Natural killer cell (primary cell): ENCODE data around the gene ANKRD62. TPM values are rescaled to one million over a fixed set of nuclear protein-coding genes. Genes with fewer than 3 reads are reported as not detected.
A peak's percentile ranks its signal among the peaks of the same experiment; 100 is the strongest.

Experiments
- ATAC-seq, 3 donors: fragments of 150-1000 bp in 2 of 3; fragments of 200-7000 bp in 1 of 3; cut with Tn5 transposase; 1 replicate in 1 of 3; 2 replicates in 2 of 3; pipeline ENCODE4 v1.10.0; 2021; ENCODE audit warnings: mild to moderate bottlenecking in 2 of 3, moderate library complexity in 2 of 3
- DNase-seq, 2 donors: peaks; one replicate each; pipeline versions ENCODE4 v3.0.0 to v3.0.0-alpha.2; 2013 to 2021; ENCODE audit warnings: mixed read lengths in 1 of 2
- H3K27ac ChIP-seq: one replicate; pipeline ENCODE4 v1.5.1; 2013; ENCODE audit warnings: mild to moderate bottlenecking, low read length
- H3K27me3 ChIP-seq: one replicate; pipeline ENCODE4 v1.6.1; 2013; ENCODE audit warnings: low read length; ENCODE audit not compliant: control insufficient read depth, insufficient read depth
- H3K36me3 ChIP-seq: one replicate; pipeline ENCODE4 v1.6.1; 2013; ENCODE audit warnings: low read length; ENCODE audit not compliant: control insufficient read depth, insufficient read depth
- H3K4me1 ChIP-seq: one replicate; pipeline ENCODE4 v1.6.1; 2013; ENCODE audit warnings: low read length; ENCODE audit not compliant: control insufficient read depth, insufficient read depth
- H3K4me3 ChIP-seq: one replicate; pipeline ENCODE4 v1.5.1; 2013; ENCODE audit warnings: low read length
- H3K9me3 ChIP-seq: one replicate; pipeline ENCODE4 v1.6.1; 2013; ENCODE audit warnings: low read length; ENCODE audit not compliant: control insufficient read depth, insufficient read depth
- H3K27ac Mint-ChIP-seq, 2 donors: one replicate each; pipeline ENCODE4 v1.8.0; 2022; ENCODE audit warnings: mild to moderate bottlenecking in 2 of 2, mixed read lengths in 2 of 2, moderate library complexity in 1 of 2
- H3K27me3 Mint-ChIP-seq, 2 donors: one replicate each; pipeline ENCODE4 v1.8.0; 2022; ENCODE audit warnings: low read depth in 2 of 2, mixed read lengths in 2 of 2
- H3K36me3 Mint-ChIP-seq: one replicate; pipeline ENCODE4 v1.8.0; 2022; ENCODE audit warnings: mixed read lengths
- H3K4me1 Mint-ChIP-seq, 2 donors: one replicate each; pipeline ENCODE4 v1.8.0; 2022; ENCODE audit warnings: mixed read lengths in 2 of 2
- H3K4me3 Mint-ChIP-seq: one replicate; pipeline ENCODE4 v1.8.0; 2022; ENCODE audit warnings: mild to moderate bottlenecking, moderate library complexity, mixed read lengths
- H3K9me3 Mint-ChIP-seq, 2 donors: one replicate each; pipeline ENCODE4 v1.8.0; 2022; ENCODE audit warnings: mixed read lengths in 2 of 2
- CTCF ChIP-seq: fragments of 200-600 bp; IDR thresholded peaks from one replicate; pipeline ENCODE4 v1.8.0; 2022; ENCODE audit warnings: antibody characterized with exemption
- WGBS: methylation state at CpG from one replicate; pipeline ENCODE4 v1.1.7; 2013; ENCODE audit warnings: missing lambda C conversion rate; ENCODE audit not compliant: insufficient coverage; 5-methylcytosine and 5-hydroxymethylcytosine counted together
- intact Hi-C: fragments of 100-400 bp; cut with micrococcal nuclease; formaldehyde crosslinking; loops from one replicate; pipeline ENCODE4 v1.14.2; 2022
- total RNA-seq, 4 donors: library from RNA; stranded (reverse); fragments of 120-200 nt in 1 of 4; gene quantifications; one replicate each; pipeline versions ENCODE4 v1.2.3 to v1.2.4, GENCODE V29; 2013 to 2022

Gene ANKRD62
- total RNA-seq, 3 donors from 2014 or later (not counting 1 experiment from before 2014, with no cell fraction given), result not detected

GRCh38 chr18:12086677-12087470 lies 6.8 kb upstream of the ANKRD62 start:
- DNase-seq (no peak), ATAC-seq (peak in 1 of 3 donors; percentile 12)
- no peaks in the 10 kb centered on the region for H3K9me3 Mint-ChIP-seq
- Histone ChIP-seq H3K4me3 (no peak overlapping the region), H3K9me3 (no peaks in the 10 kb centered on the region), H3K27me3 (no peaks in the 10 kb centered on the region), H3K36me3 (no peaks in the 10 kb centered on the region), H3K4me1 (no peaks in the 10 kb centered on the region), H3K27ac (no peak overlapping the region)
- no peak overlapping the region for H3K4me3 Mint-ChIP-seq
- 90% methylated on average over 18 of the region's 18 CpGs for WGBS
- intact Hi-C loops, result no loop called here
- no peak for TF ChIP-seq CTCF
- no peaks in the 10 kb centered on the region for H3K36me3 Mint-ChIP-seq
- no peak overlapping the region for H3K27ac Mint-ChIP-seq
- H3K4me1 Mint-ChIP-seq, result no peaks in the 10 kb centered on the region
- peaks cover 2 to 7% of the 10 kb centered on the region in 2 donors for H3K27me3 Mint-ChIP-seq

- Mint-ChIP-seq H3K27ac (no peak overlapping the region), H3K27me3 (peaks cover 2 to 7% of the 10 kb centered on the region in 2 donors), H3K4me1 (no peaks in the 10 kb centered on the region), H3K4me3 (no peak overlapping the region), H3K36me3 (no peaks in the 10 kb centered on the region), H3K9me3 (no peaks in the 10 kb centered on the region)
- Histone ChIP-seq H3K27ac (no peak overlapping the region), H3K36me3 (no peaks in the 10 kb centered on the region), H3K27me3 (no peaks in the 10 kb centered on the region), H3K9me3 (no peaks in the 10 kb centered on the region), H3K4me3 (no peak overlapping the region), H3K4me1 (no peaks in the 10 kb centered on the region)
- no peak for DNase-seq
- TF ChIP-seq CTCF, result no peak
- 73% methylated on average over 3 of the region's 3 CpGs for WGBS
- peak in 1 of 3 donors; percentile 12 for ATAC-seq
- intact Hi-C loops, result no loop called here
These were observed 6.1 kb upstream of the ANKRD62 start for GRCh38 chr18:12087471-12088025.

- Mint-ChIP-seq H3K27me3 (peaks cover 2 to 7% of the 10 kb centered on the region in 2 donors), H3K36me3 (no peaks in the 10 kb centered on the region), H3K4me1 (no peaks in the 10 kb centered on the region), H3K27ac (no peak overlapping the region), H3K4me3 (no peak overlapping the region), H3K9me3 (no peaks in the 10 kb centered on the region)
- TF ChIP-seq CTCF, result no peak
- H3K4me1 ChIP-seq, result no peaks in the 10 kb centered on the region
- no peak overlapping the region for H3K27ac ChIP-seq
- H3K27me3 ChIP-seq, result no peaks in the 10 kb centered on the region
- intact Hi-C loops, result no loop called here
- no peak overlapping the region for H3K4me3 ChIP-seq
- no peak for ATAC-seq
- 87% methylated on average over 4 of the region's 4 CpGs for WGBS
- no peaks in the 10 kb centered on the region for H3K36me3 ChIP-seq
- no peak for DNase-seq
- H3K9me3 ChIP-seq, result no peaks in the 10 kb centered on the region
These were observed 5.5 kb upstream of the ANKRD62 start for GRCh38 chr18:12088096-12088495.
